Measurements from ENCODE around the gene FAM177A1. TPM values are rescaled to one million over a fixed set of nuclear protein-coding genes. Genes with fewer than 3 reads are reported as not detected.

FAM177A1 gene, protein sequence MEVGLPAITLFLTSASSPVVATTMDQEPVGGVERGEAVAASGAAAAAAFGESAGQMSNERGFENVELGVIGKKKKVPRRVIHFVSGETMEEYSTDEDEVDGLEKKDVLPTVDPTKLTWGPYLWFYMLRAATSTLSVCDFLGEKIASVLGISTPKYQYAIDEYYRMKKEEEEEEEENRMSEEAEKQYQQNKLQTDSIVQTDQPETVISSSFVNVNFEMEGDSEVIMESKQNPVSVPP
- total RNA-seq (10 to 100 TPM; 26.3 to 61.5 (median 40.8) TPM), polyA plus RNA-seq (100 to 1,000 TPM in 2 of 3 donors, 10 to 100 TPM in 1; 66.7 to 171 (median 145) TPM)

DNA sequence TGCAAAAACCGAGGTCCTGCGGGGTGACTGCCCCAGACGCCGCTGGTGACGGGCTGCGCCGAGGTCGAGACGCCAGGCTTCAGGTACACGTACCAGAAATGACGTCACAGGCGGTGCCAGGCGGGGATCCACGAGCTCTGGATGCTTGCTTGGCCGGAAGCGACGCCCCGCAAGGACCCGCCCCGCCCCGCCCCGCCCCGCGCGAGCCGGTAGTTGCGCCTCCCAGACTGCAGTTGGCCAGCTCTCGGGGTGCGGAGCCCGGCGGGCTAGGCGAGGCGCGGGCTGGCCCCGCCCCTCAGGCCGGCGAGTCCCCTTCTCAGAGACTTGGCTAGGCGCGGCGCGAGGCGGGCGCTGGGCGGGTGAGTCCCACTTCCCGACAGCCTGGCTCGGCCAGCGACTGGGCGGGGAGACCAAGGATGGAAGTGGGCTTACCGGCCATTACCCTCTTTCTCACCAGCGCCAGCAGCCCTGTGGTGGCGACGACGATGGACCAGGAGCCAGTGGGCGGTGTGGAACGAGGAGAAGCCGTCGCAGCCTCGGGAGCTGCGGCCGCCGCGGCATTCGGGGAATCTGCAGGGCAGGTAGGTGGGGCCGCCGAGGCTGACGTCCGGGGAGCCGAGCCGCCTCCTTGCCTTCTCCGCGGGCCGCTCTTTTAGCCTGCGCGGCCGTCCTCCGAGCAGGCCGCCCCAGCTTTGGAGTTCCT lies at the start of gene FAM177A1:
Gene FAM177A1, plus strand, starts transcription at position 225 of the 703 bp plus-strand sequence. Its CDS starts 192 bp downstream, at position 417.
- intact Hi-C loops (cut with DNase I): loop anchor here (2.0 to 10.0 kb wide), 7 partner anchors 63 to 779 kb away; partner anchors contain the start of genes BAZ1A, BRMS1L, CFL2 and NFKBIA
- Histone ChIP-seq H3K27ac (peak within 1 kb of the TSS; percentile 93 to 98 (median 97)), H3K9me3 (no peaks in the 10 kb centered on the region), H3K4me1 (peaks cover 0 to 29% (median 24%) of the 10 kb centered on the region in 4 donors), H3K36me3 (peaks cover 0 to 10% (median 0%) of the 10 kb centered on the region in 4 donors), H3K27me3 (no peaks in the 10 kb centered on the region), H3K4me3 (peak within 1 kb of the TSS; percentile 67 to 87 (median 82))
- DNase-seq: peak; percentile 99
- WGBS, 2 donors: 0% methylated on average over 77 of the region's 77 CpGs
- TF ChIP-seq POLR2AphosphoS5 (IDR thresholded peaks at IDR 0.05) (peak; percentile 88 to 94 (median 92)), POLR2A (IDR thresholded peaks at IDR 0.05) (peak; percentile 62 to 91), EP300 (IDR thresholded peaks at IDR 0.05) (peak in 2 of 4 donors; percentile 32 to 68)
- TF ChIP-seq, protein P1, sequence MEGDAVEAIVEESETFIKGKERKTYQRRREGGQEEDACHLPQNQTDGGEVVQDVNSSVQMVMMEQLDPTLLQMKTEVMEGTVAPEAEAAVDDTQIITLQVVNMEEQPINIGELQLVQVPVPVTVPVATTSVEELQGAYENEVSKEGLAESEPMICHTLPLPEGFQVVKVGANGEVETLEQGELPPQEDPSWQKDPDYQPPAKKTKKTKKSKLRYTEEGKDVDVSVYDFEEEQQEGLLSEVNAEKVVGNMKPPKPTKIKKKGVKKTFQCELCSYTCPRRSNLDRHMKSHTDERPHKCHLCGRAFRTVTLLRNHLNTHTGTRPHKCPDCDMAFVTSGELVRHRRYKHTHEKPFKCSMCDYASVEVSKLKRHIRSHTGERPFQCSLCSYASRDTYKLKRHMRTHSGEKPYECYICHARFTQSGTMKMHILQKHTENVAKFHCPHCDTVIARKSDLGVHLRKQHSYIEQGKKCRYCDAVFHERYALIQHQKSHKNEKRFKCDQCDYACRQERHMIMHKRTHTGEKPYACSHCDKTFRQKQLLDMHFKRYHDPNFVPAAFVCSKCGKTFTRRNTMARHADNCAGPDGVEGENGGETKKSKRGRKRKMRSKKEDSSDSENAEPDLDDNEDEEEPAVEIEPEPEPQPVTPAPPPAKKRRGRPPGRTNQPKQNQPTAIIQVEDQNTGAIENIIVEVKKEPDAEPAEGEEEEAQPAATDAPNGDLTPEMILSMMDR (IDR thresholded peaks at IDR 0.05): no peak

DNA sequence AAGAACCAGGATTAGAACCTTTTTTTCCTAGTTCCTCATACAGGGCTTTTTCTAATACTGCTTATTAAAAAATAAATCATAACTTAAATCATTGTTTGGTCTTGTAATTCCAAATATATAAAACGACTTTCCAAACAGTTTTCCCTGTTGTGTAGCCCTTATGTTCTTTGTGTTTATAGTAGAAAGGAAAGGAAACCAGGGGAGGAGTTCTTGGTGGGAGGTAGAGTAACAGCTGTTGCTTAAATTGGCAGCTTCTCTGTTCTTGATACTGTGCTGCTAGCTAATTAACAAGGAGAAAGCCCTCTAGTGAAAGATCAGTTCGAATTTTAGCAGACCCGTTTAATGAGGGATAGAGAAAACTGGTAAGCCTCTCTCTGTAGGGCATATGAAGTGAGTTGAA lies 48.3 kb upstream of the FAM177A1 start:
- WGBS, 2 donors: 60 to 62% methylated on average over 3 of the region's 3 CpGs
- no peaks in the 10 kb centered on the region for H3K9me3 ChIP-seq
- no peak overlapping the region for H3K4me3 ChIP-seq
- H3K4me1 ChIP-seq: no peaks in the 10 kb centered on the region
- no peak overlapping the region for H3K27ac ChIP-seq
- TF ChIP-seq POLR2AphosphoS5 (IDR thresholded peaks at IDR 0.05): no peak
- TF ChIP-seq POLR2A (IDR thresholded peaks at IDR 0.05): no peak
- TF ChIP-seq, protein P1 (IDR thresholded peaks at IDR 0.05): no peak
- TF ChIP-seq EP300 (IDR thresholded peaks at IDR 0.05): no peak
- intact Hi-C loops (cut with DNase I): no loop called here
- DNase-seq: no peak
- peaks cover 0 to 46% (median 0%) of the 10 kb centered on the region in 4 donors for H3K36me3 ChIP-seq
- no peaks in the 10 kb centered on the region for H3K27me3 ChIP-seq

DNA sequence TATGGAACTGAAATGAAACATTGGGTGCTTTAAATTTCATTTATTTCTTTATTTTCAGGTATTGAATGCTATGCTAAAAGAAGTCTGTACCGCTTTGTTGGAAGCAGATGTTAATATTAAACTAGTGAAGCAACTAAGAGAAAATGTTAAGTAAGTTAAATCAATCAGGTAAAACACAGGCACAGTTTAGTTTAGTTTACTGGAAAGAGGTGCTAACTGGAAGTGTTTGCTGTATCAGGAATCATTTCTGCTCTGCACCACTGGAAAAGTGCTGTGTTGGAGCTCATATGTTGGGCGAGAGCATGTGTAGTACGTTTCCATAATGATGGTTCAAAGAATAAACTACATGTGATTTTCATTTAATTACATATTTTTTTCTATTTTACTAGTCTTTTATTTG lies 46.6 kb upstream of the FAM177A1 start:
- peaks cover 0 to 62% (median 0%) of the 10 kb centered on the region in 4 donors for H3K36me3 ChIP-seq
- no peak overlapping the region for H3K4me3 ChIP-seq
- H3K27ac ChIP-seq: no peak overlapping the region
- no peaks in the 10 kb centered on the region for H3K9me3 ChIP-seq
- H3K4me1 ChIP-seq: no peaks in the 10 kb centered on the region
- TF ChIP-seq POLR2AphosphoS5 (IDR thresholded peaks at IDR 0.05) (no peak), EP300 (IDR thresholded peaks at IDR 0.05) (no peak), POLR2A (IDR thresholded peaks at IDR 0.05) (no peak)
- TF ChIP-seq, protein P1 (IDR thresholded peaks at IDR 0.05): no peak
- H3K27me3 ChIP-seq: no peaks in the 10 kb centered on the region
- WGBS, 2 donors: 96 to 97% methylated on average over 3 of the region's 3 CpGs
- intact Hi-C loops (cut with DNase I): no loop called here
- DNase-seq: no peak

DNA sequence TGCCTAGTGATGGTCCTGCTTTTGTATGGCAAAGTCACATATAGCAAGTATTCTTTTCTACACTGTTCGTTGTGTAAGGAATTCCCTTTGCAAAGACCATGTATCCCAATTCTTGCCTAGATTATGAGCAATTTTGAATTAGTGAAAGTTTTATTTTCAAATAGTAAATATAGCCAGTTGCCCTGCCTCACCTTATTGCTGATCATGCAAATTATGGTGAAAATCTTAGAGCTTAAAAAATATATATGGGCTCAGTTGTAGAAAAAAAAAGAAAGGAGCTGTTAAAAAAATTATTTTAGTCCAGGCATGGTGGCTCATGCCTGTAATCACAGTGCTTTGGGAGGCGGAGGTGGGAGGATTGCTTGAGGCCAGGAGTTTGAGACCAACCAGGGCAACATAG lies 44.5 kb upstream of the FAM177A1 start:
- Histone ChIP-seq H3K36me3 (peaks cover 0 to 72% (median 0%) of the 10 kb centered on the region in 4 donors), H3K27ac (no peak overlapping the region), H3K27me3 (no peaks in the 10 kb centered on the region), H3K4me3 (no peak overlapping the region), H3K4me1 (no peaks in the 10 kb centered on the region), H3K9me3 (no peaks in the 10 kb centered on the region)
- intact Hi-C loops (cut with DNase I): no loop called here
- TF ChIP-seq POLR2AphosphoS5 (IDR thresholded peaks at IDR 0.05) (no peak), EP300 (IDR thresholded peaks at IDR 0.05) (no peak), POLR2A (IDR thresholded peaks at IDR 0.05) (no peak)
- TF ChIP-seq, protein P1 (IDR thresholded peaks at IDR 0.05): no peak
- DNase-seq: no peak
- whole genome bisulfite sequencing, 2 donors: 95 to 96% methylated on average over 2 of the region's 2 CpGs

Measured in sigmoid colon (tissue), 7 donors.